Measurements from ENCODE around the gene C6orf132.

C6orf132 gene

DNA sequence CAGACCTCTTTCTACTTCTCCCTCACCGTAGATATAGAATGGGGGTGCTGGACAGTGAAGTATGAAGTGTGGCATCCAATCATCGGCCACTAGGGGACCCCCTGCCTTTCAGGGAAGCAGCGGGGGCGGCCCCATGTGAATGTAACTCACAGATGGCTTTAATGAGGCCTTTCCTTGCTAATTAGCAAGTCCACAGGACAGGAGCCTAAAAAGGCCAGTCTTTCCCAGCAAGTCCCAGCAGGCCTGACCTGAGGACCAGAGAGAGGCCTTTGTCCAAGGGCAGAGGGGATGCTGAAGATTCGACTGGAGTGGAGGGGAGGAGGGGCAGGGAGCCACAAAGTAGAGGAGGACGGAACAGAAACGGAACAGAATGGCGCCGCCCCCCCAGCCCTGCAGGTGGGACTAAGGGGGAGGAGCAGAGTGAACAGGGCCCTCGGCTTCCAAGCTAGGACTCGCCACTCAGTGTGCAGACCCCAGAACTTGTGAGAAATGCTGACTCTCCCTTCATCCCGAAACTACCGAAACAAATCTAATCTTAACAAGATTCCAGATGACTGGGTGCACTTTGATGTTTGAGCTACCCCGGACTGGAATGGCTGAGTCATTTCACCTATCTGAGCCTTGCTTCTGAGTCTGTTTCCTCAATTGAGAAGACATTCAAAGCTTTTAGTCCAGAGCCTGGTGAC lies 5.8 kb downstream of the C6orf132 start:
- Histone ChIP-seq H3K27ac (no peak overlapping the region), H2AFZ (ENCODE audit: low read depth) (no peak overlapping the region), H3K4me2 (no peak overlapping the region), H3K4me1 (ENCODE audit: low read depth, poor library complexity, severe bottlenecking) (no peaks in the 10 kb centered on the region), H3K36me3 (ENCODE audit: insufficient read depth) (no peaks in the 10 kb centered on the region), H3K9ac (no peak overlapping the region), H3K79me2 (ENCODE audit: insufficient read depth, low read depth) (no peaks in the 10 kb centered on the region), H3K4me3 (IDR thresholded peaks at IDR 0.05; ENCODE audit: insufficient read depth, low read depth, low read length) (no peak overlapping the region), H3K27me3 (ENCODE audit: insufficient read depth, low read depth) (no peaks in the 10 kb centered on the region), H4K20me1 (ENCODE audit: insufficient read depth) (no peaks in the 10 kb centered on the region)
- TF ChIP-seq, protein P1, sequence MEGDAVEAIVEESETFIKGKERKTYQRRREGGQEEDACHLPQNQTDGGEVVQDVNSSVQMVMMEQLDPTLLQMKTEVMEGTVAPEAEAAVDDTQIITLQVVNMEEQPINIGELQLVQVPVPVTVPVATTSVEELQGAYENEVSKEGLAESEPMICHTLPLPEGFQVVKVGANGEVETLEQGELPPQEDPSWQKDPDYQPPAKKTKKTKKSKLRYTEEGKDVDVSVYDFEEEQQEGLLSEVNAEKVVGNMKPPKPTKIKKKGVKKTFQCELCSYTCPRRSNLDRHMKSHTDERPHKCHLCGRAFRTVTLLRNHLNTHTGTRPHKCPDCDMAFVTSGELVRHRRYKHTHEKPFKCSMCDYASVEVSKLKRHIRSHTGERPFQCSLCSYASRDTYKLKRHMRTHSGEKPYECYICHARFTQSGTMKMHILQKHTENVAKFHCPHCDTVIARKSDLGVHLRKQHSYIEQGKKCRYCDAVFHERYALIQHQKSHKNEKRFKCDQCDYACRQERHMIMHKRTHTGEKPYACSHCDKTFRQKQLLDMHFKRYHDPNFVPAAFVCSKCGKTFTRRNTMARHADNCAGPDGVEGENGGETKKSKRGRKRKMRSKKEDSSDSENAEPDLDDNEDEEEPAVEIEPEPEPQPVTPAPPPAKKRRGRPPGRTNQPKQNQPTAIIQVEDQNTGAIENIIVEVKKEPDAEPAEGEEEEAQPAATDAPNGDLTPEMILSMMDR (conservative IDR thresholded peaks at IDR 0.05; ENCODE audit: low read depth, low read length) = peak; percentile 35; the same call in 1 of the 2 replicates

DNA sequence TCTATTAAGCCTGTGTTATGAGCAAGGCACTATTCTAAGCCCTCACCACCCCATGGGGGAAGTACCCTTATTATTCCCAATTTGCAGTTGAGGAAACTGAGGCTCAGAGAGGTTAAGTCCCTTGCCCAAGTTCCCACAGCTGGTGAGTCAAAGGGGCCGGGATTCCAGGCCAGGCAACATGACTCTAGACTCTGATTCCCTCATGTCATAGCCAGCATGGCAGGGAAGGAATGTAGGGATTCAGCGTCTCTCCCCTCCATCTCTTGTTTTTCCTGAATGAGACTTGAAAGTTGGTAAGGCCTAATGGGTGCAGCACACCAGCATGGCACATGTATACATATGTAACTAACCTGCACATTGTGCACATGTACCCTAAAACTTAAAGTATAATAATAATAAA lies 6.7 kb downstream of the C6orf132 start:
- Histone ChIP-seq H3K9ac (no peak overlapping the region), H3K27me3 (ENCODE audit: insufficient read depth, low read depth) (no peaks in the 10 kb centered on the region), H3K27ac (no peak overlapping the region), H3K36me3 (ENCODE audit: insufficient read depth) (no peaks in the 10 kb centered on the region), H2AFZ (ENCODE audit: low read depth) (no peak overlapping the region), H3K4me1 (ENCODE audit: low read depth, poor library complexity, severe bottlenecking) (no peaks in the 10 kb centered on the region), H3K4me3 (IDR thresholded peaks at IDR 0.05; ENCODE audit: insufficient read depth, low read depth, low read length) (no peak overlapping the region), H4K20me1 (ENCODE audit: insufficient read depth) (no peaks in the 10 kb centered on the region), H3K4me2 (no peak overlapping the region), H3K79me2 (ENCODE audit: insufficient read depth, low read depth) (no peaks in the 10 kb centered on the region)
- TF ChIP-seq, protein P1 (conservative IDR thresholded peaks at IDR 0.05; ENCODE audit: low read depth, low read length) = no peak

DNA sequence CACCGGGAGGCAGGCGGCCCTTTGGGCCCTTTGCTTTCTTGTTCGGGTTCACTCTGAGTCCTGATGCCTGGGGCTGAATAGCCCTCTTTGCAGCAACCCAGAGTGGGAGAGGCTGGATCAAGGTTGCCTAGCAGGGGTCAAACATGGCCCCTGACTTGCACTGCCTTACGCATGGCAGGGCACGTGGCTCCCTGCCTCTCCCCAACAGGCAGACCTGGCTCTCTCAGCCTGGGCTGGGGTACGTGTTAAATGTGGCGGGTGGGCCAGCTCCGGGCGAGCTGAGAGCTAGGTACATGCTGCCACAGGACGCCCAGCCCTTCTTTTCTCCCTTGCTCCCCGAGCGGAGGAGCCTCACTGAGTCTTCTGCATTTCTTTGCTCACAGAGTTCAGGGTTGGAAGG lies 7.3 kb downstream of the C6orf132 start:
- no peak overlapping the region for H3K9ac ChIP-seq
- H3K27me3 ChIP-seq (ENCODE audit: insufficient read depth, low read depth) = no peaks in the 10 kb centered on the region
- no peaks in the 10 kb centered on the region for H3K36me3 ChIP-seq (ENCODE audit: insufficient read depth)
- H3K27ac ChIP-seq = no peak overlapping the region
- no peaks in the 10 kb centered on the region for H3K79me2 ChIP-seq (ENCODE audit: insufficient read depth, low read depth)
- H3K4me3 ChIP-seq (IDR thresholded peaks at IDR 0.05; ENCODE audit: insufficient read depth, low read depth, low read length) = no peak overlapping the region
- TF ChIP-seq, protein P1 (conservative IDR thresholded peaks at IDR 0.05; ENCODE audit: low read depth, low read length) = no peak
- no peaks in the 10 kb centered on the region for H4K20me1 ChIP-seq (ENCODE audit: insufficient read depth)
- H2AFZ ChIP-seq (ENCODE audit: low read depth) = no peak overlapping the region
- no peaks in the 10 kb centered on the region for H3K4me1 ChIP-seq (ENCODE audit: low read depth, poor library complexity, severe bottlenecking)
- H3K4me2 ChIP-seq = no peak overlapping the region

DNA sequence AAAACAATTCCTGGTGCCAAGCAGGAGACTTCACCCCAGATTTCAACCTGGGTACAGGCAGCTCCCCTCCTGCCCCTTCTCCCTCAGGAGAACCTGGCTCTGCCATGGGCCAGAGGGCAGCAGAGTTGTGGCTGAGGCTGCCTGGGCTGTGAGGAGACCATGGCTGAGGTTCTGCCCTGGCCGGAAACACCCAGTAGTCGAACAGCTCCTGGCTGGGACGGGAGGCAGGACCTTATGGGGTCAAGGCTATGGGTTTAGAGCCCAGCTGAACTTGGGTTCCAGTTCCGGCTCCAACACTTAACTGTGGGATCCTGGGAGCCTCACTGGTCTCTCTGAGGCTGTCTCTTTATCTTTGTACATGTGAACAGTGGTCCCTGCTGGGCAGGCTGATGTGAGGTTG lies 8.5 kb downstream of the C6orf132 start:
- no peaks in the 10 kb centered on the region for H3K4me1 ChIP-seq (ENCODE audit: low read depth, poor library complexity, severe bottlenecking)
- H3K36me3 ChIP-seq (ENCODE audit: insufficient read depth) = no peaks in the 10 kb centered on the region
- H3K9ac ChIP-seq = no peak overlapping the region
- no peak overlapping the region for H3K4me3 ChIP-seq (IDR thresholded peaks at IDR 0.05; ENCODE audit: insufficient read depth, low read depth, low read length)
- no peaks in the 10 kb centered on the region for H4K20me1 ChIP-seq (ENCODE audit: insufficient read depth)
- H3K4me2 ChIP-seq = no peak overlapping the region
- TF ChIP-seq, protein P1 (conservative IDR thresholded peaks at IDR 0.05; ENCODE audit: low read depth, low read length) = no peak
- no peak overlapping the region for H2AFZ ChIP-seq (ENCODE audit: low read depth)
- no peak overlapping the region for H3K27ac ChIP-seq
- H3K79me2 ChIP-seq (ENCODE audit: insufficient read depth, low read depth) = no peaks in the 10 kb centered on the region
- no peaks in the 10 kb centered on the region for H3K27me3 ChIP-seq (ENCODE audit: insufficient read depth, low read depth)
